ENCODE data around the gene OR5AU1.

DNA sequence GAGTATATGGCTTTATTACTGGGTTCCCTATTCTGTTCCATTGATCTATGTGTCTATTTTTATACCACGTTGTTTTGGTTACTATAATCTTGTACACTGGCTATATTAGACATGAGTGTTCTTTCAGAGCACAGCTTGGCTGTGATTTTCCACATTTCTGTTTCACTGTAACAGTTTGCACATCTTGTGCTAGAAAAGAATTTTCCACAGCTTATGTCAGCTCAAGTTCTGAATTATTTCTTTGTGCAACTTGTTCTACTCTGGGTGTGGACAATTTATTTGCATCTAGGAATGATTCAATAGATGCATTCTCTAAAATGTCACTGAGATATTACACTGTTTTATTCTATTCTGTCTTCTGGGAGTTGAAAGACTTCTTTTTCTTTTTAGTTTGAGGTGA lies 28.4 kb upstream of the OR5AU1 start:
- TF ChIP-seq, protein P1, sequence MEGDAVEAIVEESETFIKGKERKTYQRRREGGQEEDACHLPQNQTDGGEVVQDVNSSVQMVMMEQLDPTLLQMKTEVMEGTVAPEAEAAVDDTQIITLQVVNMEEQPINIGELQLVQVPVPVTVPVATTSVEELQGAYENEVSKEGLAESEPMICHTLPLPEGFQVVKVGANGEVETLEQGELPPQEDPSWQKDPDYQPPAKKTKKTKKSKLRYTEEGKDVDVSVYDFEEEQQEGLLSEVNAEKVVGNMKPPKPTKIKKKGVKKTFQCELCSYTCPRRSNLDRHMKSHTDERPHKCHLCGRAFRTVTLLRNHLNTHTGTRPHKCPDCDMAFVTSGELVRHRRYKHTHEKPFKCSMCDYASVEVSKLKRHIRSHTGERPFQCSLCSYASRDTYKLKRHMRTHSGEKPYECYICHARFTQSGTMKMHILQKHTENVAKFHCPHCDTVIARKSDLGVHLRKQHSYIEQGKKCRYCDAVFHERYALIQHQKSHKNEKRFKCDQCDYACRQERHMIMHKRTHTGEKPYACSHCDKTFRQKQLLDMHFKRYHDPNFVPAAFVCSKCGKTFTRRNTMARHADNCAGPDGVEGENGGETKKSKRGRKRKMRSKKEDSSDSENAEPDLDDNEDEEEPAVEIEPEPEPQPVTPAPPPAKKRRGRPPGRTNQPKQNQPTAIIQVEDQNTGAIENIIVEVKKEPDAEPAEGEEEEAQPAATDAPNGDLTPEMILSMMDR (IDR thresholded peaks at IDR 0.05), result no peak
- TF ChIP-seq POLR2A (IDR thresholded peaks at IDR 0.05), result no peak

Measured in uterus (tissue), 2 donors.